ENCODE data around the gene GABRR3. TPM values are rescaled to one million over a fixed set of nuclear protein-coding genes. Genes with fewer than 3 reads are reported as not detected.

GABRR3 gene
- polyA plus RNA-seq, 1 experiment: not detected

- Histone ChIP-seq H3K4me3 (ENCODE audit: low read depth, low read length) (no peak overlapping the region), H3K36me3 (ENCODE audit: control insufficient read depth, insufficient read depth, low read length) (no peaks in the 10 kb centered on the region), H3K27me3 (ENCODE audit: control insufficient read depth, insufficient read depth, low read length) (no peaks in the 10 kb centered on the region)
- ChIA-PET CTCF (no interaction called here), POLR2A (no interaction called here)
- no peak for DNase-seq (ENCODE audit: low read depth)
- no peak for TF ChIP-seq CTCF (IDR thresholded peaks at IDR 0.05; ENCODE audit: insufficient read depth, low read depth, low read length)
Measured at GRCh38 chr3:97999994-98000393, 35.1 kb downstream of the GABRR3 start.

- DNase-seq (ENCODE audit: low read depth): no peak
- Histone ChIP-seq H3K4me3 (ENCODE audit: low read depth, low read length) (no peak overlapping the region), H3K27me3 (ENCODE audit: control insufficient read depth, insufficient read depth, low read length) (no peaks in the 10 kb centered on the region), H3K36me3 (ENCODE audit: control insufficient read depth, insufficient read depth, low read length) (no peaks in the 10 kb centered on the region)
- ChIA-PET CTCF (no interaction called here), POLR2A (no interaction called here)
- TF ChIP-seq CTCF (IDR thresholded peaks at IDR 0.05; ENCODE audit: insufficient read depth, low read depth, low read length): no peak
Measured at GRCh38 chr3:97999103-97999502, 36.0 kb downstream of the GABRR3 start.

- no peaks in the 10 kb centered on the region for H3K36me3 ChIP-seq (ENCODE audit: control insufficient read depth, insufficient read depth, low read length)
- H3K27me3 ChIP-seq (ENCODE audit: control insufficient read depth, insufficient read depth, low read length): no peaks in the 10 kb centered on the region
- TF ChIP-seq CTCF (IDR thresholded peaks at IDR 0.05; ENCODE audit: insufficient read depth, low read depth, low read length): no peak
- CTCF ChIA-PET: no interaction called here
- no peak for DNase-seq (ENCODE audit: low read depth)
- POLR2A ChIA-PET: no interaction called here
- H3K4me3 ChIP-seq (ENCODE audit: low read depth, low read length): no peak overlapping the region
Measured at GRCh38 chr3:97996988-97997387, 38.1 kb downstream of the GABRR3 start.

GRCh38 chr3:97994328-97994945 is 40.7 kb downstream of the GABRR3 start:
- CTCF ChIA-PET: interaction anchor here (1.1 kb wide), 1 partner anchor 65 kb away, joined by 5 read pairs; no protein-coding TSS in a partner anchor
- Histone ChIP-seq H3K36me3 (ENCODE audit: control insufficient read depth, insufficient read depth, low read length) (no peaks in the 10 kb centered on the region), H3K4me3 (ENCODE audit: low read depth, low read length) (no peak overlapping the region), H3K27me3 (ENCODE audit: control insufficient read depth, insufficient read depth, low read length) (no peaks in the 10 kb centered on the region)
- TF ChIP-seq CTCF (IDR thresholded peaks at IDR 0.05; ENCODE audit: insufficient read depth, low read depth, low read length): no peak
- DNase-seq (ENCODE audit: low read depth): no peak
- POLR2A ChIA-PET: no interaction called here

- CTCF ChIA-PET: no interaction called here
- no peak for DNase-seq (ENCODE audit: low read depth)
- no peaks in the 10 kb centered on the region for H3K27me3 ChIP-seq (ENCODE audit: control insufficient read depth, insufficient read depth, low read length)
- H3K36me3 ChIP-seq (ENCODE audit: control insufficient read depth, insufficient read depth, low read length): no peaks in the 10 kb centered on the region
- H3K4me3 ChIP-seq (ENCODE audit: low read depth, low read length): no peak overlapping the region
- no peak for TF ChIP-seq CTCF (IDR thresholded peaks at IDR 0.05; ENCODE audit: insufficient read depth, low read depth, low read length)
- POLR2A ChIA-PET: no interaction called here
Measured at GRCh38 chr3:97993526-97993925, 41.6 kb downstream of the GABRR3 start.

All from BJ (cell line).